ENCODE measurements around the gene PTPRG. TPM values are rescaled to one million over a fixed set of nuclear protein-coding genes. Genes with fewer than 3 reads are reported as not detected.

Gene PTPRG
- total RNA-seq, 2 experiments from 2014 or later: 0.13 to 0.70 TPM

- H3K36me3 ChIP-seq (ENCODE audit: insufficient read depth, low read length): no peaks in the 10 kb centered on the region
- TF ChIP-seq CTCF (conservative IDR thresholded peaks at IDR 0.05; ENCODE audit: low read length) (no peak), EZH2phosphoT487 (IDR thresholded peaks at IDR 0.05; ENCODE audit: borderline replicate concordance, low read depth, low read length) (no peak)
- H3K9me2 ChIP-seq (ENCODE audit: insufficient read depth, low read length): no peaks in the 10 kb centered on the region
- CTCF ChIA-PET (ENCODE audit: unreplicated experiment): no interaction called here
- POLR2A ChIA-PET: no interaction called here
- H3K79me2 ChIP-seq (ENCODE audit: insufficient read depth, low read depth, low read length): no peaks in the 10 kb centered on the region
- no peak overlapping the region for H3K4me2 ChIP-seq (ENCODE audit: low read length)
- no peak overlapping the region for H3K27ac ChIP-seq (ENCODE audit: low read depth, low read length, poor library complexity, severe bottlenecking)
- H2AFZ ChIP-seq (ENCODE audit: low read length): no peak overlapping the region
- DNase-seq (ENCODE audit: low spot score): no peak
- H3K9me3 ChIP-seq (ENCODE audit: low read length): no peaks in the 10 kb centered on the region
- H3K4me3 ChIP-seq (ENCODE audit: low read depth, low read length, poor library complexity, severe bottlenecking): no peak overlapping the region
- intact Hi-C loops (cut with micrococcal nuclease; ENCODE audit: unreplicated experiment): no loop called here
- no peaks in the 10 kb centered on the region for H4K20me1 ChIP-seq (ENCODE audit: insufficient read depth, low read length)
- H3K4me1 ChIP-seq (ENCODE audit: insufficient read depth, low read length, poor library complexity, severe bottlenecking): no peaks in the 10 kb centered on the region
- BruUV-seq (replicated peaks): no TSS peak
Measured at GRCh38 chr3:61727435-61727834, 166.1 kb downstream of the PTPRG start.

- H3K36me3 ChIP-seq (ENCODE audit: insufficient read depth, low read length): no peaks in the 10 kb centered on the region
- CTCF ChIA-PET (ENCODE audit: unreplicated experiment): no interaction called here
- no peak overlapping the region for H3K27ac ChIP-seq (ENCODE audit: low read depth, low read length, poor library complexity, severe bottlenecking)
- intact Hi-C loops (cut with micrococcal nuclease; ENCODE audit: unreplicated experiment): no loop called here
- no TSS peak for BruUV-seq (replicated peaks)
- H3K79me2 ChIP-seq (ENCODE audit: insufficient read depth, low read depth, low read length): no peaks in the 10 kb centered on the region
- H3K9me3 ChIP-seq (ENCODE audit: low read length): no peaks in the 10 kb centered on the region
- POLR2A ChIA-PET: interaction anchor here (0.6 kb wide), 1 partner anchor 71 kb away, joined by 3 read pairs; no protein-coding TSS in a partner anchor
- DNase-seq (ENCODE audit: low spot score): no peak
- H2AFZ ChIP-seq (ENCODE audit: low read length): no peak overlapping the region
- no peak for TF ChIP-seq EZH2phosphoT487 (IDR thresholded peaks at IDR 0.05; ENCODE audit: borderline replicate concordance, low read depth, low read length)
- no peak for TF ChIP-seq CTCF (conservative IDR thresholded peaks at IDR 0.05; ENCODE audit: low read length)
- H3K9me2 ChIP-seq (ENCODE audit: insufficient read depth, low read length): no peaks in the 10 kb centered on the region
- H4K20me1 ChIP-seq (ENCODE audit: insufficient read depth, low read length): no peaks in the 10 kb centered on the region
- H3K4me1 ChIP-seq (ENCODE audit: insufficient read depth, low read length, poor library complexity, severe bottlenecking): no peaks in the 10 kb centered on the region
- H3K4me2 ChIP-seq (ENCODE audit: low read length): no peak overlapping the region
- no peak overlapping the region for H3K4me3 ChIP-seq (ENCODE audit: low read depth, low read length, poor library complexity, severe bottlenecking)
Measured at GRCh38 chr3:61729038-61729634, 167.8 kb downstream of the PTPRG start.

GRCh38 chr3:61730056-61730455, 168.7 kb downstream of the PTPRG start:
- H3K4me2 ChIP-seq (ENCODE audit: low read length): no peak overlapping the region

More at GRCh38 chr3:61730056-61730455, 168.7 kb downstream of the PTPRG start:
- H2AFZ ChIP-seq (ENCODE audit: low read length): no peak overlapping the region
- ChIA-PET POLR2A (no interaction called here), CTCF (ENCODE audit: unreplicated experiment) (no interaction called here)
- no peaks in the 10 kb centered on the region for H3K4me1 ChIP-seq (ENCODE audit: insufficient read depth, low read length, poor library complexity, severe bottlenecking)
- no peaks in the 10 kb centered on the region for H4K20me1 ChIP-seq (ENCODE audit: insufficient read depth, low read length)
- no peak overlapping the region for H3K4me3 ChIP-seq (ENCODE audit: low read depth, low read length, poor library complexity, severe bottlenecking)
- intact Hi-C loops (cut with micrococcal nuclease; ENCODE audit: unreplicated experiment): no loop called here
- DNase-seq (ENCODE audit: low spot score): no peak
- BruUV-seq (replicated peaks): no TSS peak
- no peak for TF ChIP-seq CTCF (conservative IDR thresholded peaks at IDR 0.05; ENCODE audit: low read length)
- no peak for TF ChIP-seq EZH2phosphoT487 (IDR thresholded peaks at IDR 0.05; ENCODE audit: borderline replicate concordance, low read depth, low read length)
- no peaks in the 10 kb centered on the region for H3K9me3 ChIP-seq (ENCODE audit: low read length)
- H3K9me2 ChIP-seq (ENCODE audit: insufficient read depth, low read length): no peaks in the 10 kb centered on the region
- no peaks in the 10 kb centered on the region for H3K36me3 ChIP-seq (ENCODE audit: insufficient read depth, low read length)
- no peak overlapping the region for H3K27ac ChIP-seq (ENCODE audit: low read depth, low read length, poor library complexity, severe bottlenecking)
- no peaks in the 10 kb centered on the region for H3K79me2 ChIP-seq (ENCODE audit: insufficient read depth, low read depth, low read length)
